HG03060 (cell line): ENCODE data around the gene SOHLH2.

Experiments
- ATAC-seq: cut with Tn5 transposase; IDR thresholded peaks from one replicate; pipeline ENCODE4 v1.9.1; 2021; ENCODE audit warnings: low read depth, moderate number of reproducible peaks; ENCODE audit not compliant: unreplicated experiment

Gene SOHLH2, protein sequence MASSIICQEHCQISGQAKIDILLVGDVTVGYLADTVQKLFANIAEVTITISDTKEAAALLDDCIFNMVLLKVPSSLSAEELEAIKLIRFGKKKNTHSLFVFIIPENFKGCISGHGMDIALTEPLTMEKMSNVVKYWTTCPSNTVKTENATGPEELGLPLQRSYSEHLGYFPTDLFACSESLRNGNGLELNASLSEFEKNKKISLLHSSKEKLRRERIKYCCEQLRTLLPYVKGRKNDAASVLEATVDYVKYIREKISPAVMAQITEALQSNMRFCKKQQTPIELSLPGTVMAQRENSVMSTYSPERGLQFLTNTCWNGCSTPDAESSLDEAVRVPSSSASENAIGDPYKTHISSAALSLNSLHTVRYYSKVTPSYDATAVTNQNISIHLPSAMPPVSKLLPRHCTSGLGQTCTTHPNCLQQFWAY

DNA sequence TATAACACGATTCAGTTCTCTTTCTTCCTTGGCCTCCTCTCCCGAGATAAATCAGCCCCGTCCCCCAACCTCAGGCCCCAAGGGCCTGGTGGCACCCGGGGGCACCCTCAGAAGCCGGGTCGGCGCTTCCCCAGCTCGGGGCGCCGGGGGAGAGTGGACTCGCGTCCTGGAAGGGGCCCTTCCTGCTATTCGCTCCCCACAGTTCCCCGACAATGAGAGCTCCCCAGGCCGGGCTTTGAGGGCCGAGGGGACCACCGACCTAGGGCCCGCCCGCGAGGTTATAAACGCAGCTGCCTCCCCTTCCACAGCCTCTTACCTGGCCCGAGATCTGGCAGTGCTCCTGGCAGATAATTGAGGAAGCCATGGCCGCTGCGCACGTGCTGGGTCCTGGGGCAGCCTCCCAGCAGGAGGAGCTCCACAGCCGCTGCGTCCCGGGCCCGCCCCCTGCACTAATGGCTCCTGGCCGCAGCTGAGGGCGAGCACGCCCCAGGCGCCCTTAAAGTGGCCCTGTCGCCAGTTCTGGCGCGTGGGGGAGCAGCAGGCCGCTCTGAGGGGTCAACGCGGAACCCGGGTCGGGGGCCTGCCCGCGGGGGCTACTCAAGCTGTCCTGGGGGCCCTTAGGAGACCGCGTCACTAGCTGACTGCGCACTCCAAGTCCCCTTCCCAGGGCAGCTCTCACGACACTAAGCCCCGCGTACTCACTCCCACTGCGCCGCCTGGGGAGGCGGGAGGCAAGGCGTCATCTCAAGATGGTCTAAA, at the start of gene SOHLH2:
SOHLH2 (minus strand) TSS at position 394 of the 759 bp plus-strand sequence; CDS start at position 364, 30 bp downstream.
- ATAC-seq, result no peak

DNA sequence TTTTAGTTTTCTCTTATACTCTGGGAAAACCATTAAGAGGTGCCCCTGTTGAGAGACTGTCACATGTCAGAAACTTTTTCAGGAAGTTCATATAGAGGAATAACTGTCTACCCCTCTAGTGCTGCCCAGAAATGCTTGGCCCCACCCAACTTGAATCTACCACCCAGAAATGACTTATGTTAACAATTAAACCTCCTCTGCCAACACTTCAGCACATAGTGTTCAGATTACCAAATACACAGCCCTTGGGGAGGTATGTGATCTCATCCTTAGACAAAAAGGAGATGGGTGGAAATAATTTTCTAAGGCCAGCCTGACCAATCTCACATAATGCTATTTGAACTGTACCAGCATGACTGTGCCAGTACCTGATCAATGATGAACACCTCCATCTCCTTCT, 47.6 kb upstream of the SOHLH2 start:
- no peak for ATAC-seq

DNA sequence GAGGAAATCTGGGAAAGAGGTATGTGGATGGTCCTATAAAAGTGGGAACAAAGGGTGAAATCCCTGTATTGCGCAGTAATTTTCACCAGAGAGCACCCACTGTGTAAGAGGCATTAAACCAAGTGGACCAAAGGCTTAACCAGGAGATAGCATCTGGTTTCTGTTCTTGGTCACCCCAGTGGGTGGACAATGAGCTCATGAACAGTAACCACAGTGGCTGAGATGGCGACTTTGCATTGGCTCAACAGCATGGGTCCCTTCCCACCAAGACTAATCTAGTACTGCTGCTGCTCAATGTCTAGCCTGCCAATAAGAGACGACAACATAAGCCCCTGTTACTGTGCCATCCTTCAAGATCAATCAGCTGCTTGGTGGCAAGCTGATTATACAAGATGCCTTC, 46.7 kb upstream of the SOHLH2 start:
- ATAC-seq, result no peak

DNA sequence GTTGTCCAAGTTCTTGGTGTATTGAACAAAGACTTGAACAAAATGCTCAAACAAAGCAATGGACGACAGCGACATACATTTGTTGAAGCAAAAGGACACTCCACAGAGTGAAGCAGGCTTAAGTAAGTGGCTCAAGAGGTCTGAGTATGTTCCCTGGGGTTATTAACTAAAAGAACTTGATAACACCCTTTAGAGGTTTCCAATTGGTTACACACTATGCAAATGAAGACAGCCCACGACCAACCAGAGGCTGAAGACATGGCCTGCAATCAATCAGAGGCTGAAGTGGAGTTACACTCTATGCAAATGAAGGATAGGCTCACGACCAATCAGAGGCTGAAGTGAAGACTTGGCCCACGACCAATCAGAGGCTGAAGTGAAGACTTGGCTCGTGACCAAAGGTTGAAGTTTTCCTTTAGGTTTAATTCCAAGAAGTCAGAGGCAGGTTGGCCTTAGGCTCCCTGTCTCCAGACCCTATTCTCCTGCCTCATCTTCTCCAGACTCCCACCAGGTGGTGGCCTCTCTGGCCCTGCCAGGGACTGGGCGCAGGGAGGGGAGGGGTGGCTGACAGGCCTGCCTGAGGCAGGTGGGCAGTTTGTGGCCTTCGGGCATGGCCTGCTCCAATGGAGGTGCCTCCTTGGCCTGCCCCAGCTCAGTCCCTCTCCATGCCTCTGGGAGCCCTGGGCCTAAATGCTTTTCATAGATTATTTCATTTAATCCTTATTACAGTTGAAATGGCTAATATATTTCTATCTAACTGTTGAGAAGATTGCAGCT, 45.2 kb upstream of the SOHLH2 start:
- ATAC-seq, result no peak

DNA sequence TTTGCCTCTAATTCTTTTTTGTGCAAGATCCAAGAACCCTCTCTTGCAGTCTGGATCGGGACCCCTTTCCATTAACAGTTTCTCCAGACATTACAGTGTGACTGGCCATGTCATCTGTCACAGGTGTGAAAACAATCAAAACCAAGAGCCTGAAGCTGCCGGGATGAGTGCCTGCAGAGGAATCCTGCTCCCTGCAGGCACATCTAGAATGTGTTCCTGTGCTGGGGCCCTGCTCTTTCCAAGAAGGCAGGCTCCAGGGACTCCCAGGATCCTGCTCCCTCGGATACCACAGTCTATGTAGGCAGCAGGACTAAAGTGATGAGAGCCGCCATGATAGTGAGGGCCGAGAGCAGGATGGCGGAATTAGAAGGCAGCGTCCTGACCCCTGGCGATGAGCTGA, 44.5 kb upstream of the SOHLH2 start:
- ATAC-seq, result no peak

DNA sequence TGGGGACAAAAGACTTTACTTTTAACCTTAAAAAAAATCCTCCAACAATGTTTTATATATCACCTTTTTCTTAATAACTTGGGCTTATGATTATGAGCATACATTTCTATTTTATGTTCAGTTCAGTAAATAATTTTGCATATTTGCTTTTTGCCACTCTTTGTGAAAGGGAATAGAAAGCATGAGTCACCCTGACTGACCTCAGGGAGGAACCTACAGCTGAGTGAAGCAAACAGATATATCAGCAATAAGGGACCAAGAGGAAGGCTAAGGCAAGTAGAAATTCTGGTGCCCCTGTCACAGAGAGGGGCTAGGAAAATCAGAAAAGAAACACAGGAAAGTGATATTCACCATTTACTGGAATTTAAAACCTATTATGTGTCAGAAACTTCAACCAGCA, 37.2 kb upstream of the SOHLH2 start:
- ATAC-seq, result no peak

DNA sequence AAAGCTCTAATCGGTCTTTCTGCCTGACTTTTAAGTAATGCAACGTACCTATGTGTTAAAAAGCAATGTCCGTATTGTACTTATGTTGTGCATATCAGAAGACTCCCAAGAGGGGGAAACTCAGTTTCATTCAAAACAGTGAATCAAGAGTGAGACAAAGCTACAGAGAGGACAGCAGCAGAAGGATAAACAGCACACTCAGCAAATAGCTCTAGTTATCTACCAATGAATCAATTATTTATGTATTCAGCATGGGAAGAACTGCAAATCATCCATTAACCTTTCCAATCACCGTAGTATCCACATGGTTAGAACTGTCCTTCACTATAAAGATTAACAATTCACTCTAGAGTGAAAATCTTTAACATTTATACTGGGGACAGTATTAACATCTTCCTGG, 36.7 kb upstream of the SOHLH2 start:
- ATAC-seq, result no peak

DNA sequence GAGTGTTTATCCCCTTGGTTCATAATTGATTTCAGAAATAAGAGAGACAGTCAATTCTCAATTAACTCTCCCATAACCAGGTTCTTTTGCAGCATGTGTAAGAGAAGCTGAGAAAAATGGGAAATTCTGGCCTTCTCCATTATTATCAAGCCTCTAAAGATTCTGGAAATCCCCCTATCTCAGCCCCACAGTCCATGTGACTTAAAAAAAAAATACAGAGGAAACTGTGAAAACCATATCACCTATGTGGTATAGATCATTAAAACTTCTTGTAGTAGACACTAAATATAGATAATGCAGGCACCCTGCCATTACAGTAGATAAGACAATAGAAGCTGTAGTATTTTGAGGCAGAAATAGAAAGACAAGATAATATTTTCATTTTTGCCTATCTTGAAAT, 34.3 kb upstream of the SOHLH2 start:
- no peak for ATAC-seq

DNA sequence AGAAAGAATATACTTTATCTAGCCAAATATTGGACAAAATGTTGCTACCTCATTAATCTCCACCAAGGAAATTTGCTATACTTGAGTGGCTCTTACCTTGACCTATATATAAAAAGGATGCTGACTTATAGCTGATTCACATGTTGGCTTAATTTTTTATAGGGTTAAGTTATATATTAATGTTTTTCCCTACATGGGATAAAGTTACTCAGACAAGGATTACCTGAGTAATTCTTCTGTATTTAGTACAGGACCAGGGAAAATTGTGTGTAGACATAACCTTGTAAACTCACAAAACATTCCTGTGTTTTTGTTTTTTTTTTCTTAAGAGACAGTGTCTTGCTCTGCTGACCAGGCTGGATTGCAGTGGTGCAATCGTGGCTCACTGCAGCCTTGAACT, 30.6 kb upstream of the SOHLH2 start:
- no peak for ATAC-seq

DNA sequence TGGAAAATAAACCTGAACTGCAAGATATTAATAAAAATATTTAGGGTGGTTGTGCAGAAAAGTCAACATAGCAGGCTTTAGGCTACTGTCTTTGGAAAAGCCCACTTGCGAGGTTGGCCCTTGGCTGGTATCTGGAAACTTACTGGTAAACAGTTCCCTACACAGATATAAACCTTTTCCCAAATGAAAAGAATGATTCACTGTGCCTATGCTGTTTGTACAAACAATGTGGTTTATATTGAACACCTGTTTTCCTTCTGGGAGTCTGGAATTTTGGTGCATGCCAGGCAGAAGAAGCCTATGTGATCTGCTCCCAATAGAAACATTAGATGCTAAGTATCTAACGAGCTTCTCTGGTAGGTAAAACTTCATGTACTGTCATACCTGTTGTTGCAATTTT, 29.7 kb upstream of the SOHLH2 start:
- ATAC-seq, result no peak

DNA sequence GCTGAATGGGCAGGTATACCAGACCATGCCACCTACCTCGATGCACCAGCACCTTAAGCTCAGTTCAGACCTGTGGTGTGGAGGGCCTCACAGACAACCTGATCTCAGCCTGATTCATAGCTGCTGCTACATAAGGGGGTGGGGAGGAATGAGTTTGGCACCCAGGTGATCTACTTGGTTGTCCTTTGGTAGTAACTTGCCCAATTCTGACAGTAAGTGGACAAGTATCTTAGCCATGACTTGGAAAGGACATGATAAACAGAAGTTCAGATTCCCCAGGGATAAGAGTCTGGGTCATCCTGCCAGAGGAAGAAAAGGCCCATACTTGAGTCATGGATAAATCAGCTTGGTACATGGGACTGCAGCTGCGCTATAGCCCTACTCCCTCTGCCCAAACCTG, 28.4 kb upstream of the SOHLH2 start:
- ATAC-seq, result no peak

DNA sequence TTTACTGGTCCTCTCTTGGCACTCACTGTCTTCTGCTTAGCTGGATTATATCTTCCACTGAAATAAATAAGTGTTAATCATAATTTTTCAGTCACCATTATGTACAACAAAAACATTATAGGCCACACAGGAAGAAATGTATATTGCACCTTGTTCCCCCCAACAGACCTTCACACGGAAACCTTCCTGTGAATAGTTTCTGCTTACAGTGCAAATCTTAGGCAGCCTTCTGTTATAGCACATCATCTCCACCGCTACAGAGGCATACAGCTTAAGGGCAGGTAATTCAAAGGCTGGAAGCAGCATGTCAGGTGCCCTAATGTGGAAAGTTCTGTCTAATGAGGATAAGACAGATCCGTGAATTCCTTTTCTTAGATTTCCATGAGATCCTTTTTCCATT, 16.9 kb upstream of the SOHLH2 start:
- ATAC-seq, result no peak

DNA sequence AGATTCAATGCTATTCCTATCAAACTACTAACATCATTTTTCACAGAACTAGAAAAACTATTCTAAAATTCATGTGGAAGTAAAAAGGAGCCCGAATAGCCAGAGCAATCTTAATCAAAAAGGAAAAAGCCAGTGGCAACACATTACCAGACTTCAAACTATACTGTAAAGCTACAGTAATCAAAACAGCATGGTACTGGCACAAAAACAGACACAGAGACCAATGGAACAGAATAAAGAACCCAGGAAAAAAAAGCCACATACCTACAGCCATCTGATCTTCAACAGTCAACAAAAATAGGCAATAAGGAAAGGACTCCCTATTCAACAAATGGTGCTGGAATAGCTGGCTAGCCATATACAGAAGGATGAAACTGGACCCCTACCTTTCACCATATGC, 10.4 kb upstream of the SOHLH2 start:
- no peak for ATAC-seq

DNA sequence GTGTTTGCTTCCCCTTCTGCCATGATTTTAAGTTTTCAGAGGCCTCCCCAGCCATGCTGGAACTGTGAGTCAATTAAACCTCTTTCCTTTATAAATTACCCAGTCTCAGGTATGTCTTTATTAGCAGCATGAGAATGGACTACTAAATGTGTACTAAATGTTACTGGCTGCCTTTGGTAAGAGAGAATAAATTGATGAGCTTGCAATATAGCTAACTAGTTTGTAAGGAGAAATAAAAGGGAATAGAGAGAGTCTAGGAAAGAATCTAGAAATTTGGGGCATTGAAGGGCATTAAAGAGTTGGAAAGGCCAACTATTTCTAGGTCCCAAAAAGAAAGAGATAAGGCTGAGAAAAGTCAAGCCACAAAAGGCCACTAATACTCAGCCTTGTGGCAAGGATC, 5.5 kb upstream of the SOHLH2 start:
- no peak for ATAC-seq

DNA sequence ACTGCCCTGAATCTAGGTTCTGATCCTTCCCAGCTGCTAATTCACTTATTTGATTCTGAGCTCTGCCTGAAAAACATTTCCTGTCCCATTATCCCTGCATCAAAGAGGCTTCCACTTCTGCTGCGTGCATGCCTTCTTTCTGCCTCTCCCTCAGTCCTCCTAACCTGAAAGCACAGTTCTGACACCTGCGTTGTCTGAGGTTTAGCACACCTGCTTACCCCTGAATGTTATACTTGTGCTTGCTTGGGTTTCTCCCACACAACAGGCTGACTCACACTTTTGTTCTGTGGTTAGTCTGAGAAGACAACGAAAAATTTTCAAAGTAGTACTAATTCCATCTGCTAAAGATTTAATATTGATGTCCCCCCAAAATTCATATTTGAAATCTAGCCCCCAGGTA, 3.1 kb upstream of the SOHLH2 start:
- no peak for ATAC-seq

DNA sequence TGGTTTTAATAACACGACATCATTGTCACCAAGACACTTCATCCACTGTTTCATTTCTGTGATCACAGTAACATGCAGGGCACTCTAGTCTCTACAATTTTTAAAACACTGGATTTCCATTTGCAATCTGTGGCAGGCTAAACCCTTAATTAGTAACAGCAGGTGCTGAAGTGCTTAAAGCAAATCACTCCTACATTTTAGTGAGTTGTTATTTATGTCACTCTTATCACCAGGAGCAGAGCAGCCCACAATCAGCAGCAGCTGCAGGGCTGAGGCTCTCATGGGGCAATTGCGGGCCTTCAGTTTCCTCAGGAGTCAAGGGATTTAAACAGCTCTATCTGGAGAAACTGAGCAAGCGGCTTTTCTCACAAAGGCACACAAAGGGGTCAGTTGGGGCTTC, 1.6 kb downstream of the SOHLH2 start:
- ATAC-seq, result no peak

DNA sequence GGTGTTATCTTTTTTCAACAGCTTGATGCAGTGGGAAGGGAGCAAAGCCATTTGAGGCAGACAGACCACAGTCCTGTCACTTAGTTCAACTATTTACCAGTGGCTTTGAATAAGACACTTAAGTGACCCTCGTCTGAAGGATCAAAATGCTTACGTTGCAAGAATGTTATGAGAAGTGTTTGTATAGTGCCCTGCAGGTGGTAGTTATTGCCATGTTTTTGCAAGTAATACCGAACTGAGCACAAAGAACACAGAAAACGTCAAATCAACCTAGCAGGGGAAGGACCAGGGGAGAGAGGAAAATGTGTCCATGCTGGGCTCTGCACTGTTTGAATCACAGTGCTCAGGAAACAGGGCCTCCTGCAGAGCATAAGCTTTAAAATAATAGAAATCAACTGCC, 2.8 kb downstream of the SOHLH2 start:
- ATAC-seq, result no peak

DNA sequence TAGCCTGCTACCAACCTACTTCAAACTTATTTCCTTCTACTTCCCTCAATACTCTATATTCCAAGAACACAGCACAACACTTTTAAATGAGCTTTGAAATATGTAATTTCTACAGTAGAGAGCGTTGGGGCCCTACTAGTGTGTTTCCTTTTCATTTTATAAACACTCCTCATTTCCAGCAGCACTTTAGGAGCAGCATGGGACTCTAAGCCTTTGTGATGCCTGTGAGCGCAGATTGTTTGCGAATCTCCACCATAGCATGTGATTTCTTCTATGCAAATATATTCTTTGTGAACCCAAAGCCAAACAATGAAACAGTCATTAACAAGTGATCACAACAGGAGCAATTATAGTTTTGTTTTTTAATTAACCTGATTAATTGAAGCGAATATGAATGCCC, 3.6 kb downstream of the SOHLH2 start:
- no peak for ATAC-seq

DNA sequence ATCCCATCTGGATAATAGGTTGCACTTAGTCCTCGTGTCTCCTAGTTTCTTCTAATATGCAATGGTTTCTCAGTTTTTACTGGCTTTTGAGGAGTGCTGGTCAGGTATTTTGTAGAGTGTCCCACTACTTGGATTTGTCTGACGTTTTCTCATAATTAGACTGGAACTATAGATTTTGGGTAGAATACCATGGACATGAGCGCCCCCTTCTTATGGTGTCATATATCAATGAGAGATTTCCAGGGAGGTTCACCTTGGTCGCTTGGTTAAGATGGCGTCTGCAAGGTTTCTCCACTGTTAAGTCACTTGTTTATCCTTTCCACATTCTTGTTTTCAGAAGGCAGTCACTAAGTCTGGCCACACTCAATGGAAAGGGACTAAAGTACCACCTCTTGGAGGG, 6.7 kb downstream of the SOHLH2 start:
- no peak for ATAC-seq

DNA sequence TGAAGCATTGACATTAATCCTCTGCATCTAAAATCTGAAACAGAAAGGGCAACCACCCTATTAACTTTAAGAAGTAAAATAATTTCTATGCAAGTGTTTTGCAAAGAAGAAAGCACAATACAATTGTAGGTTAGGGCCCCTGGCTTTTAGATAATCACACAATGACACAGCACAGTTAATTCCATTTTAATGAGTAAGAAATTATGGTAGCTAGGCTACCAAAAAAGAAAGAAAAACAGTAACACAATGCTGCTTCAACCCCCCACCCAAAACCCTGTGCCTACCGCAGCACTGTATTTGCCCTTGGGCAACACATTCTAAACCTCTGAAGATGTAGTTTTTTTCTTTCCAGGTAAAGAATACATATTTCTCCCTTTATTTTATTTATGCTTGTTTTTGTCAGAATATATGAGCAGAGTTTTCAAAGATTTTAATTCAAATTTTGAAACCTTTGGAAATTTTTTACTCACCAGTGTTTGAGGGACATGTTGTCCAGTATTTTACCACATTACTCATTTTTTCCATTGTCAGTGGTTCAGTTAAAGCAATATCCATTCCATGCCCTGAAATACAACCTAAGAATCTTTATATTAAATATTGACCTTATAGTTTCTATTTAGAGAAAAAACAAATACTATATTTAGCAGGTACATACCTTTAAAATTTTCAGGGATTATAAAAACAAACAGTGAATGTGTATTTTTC, 21.1 kb downstream of the SOHLH2 start:
- ATAC-seq, result no peak

DNA sequence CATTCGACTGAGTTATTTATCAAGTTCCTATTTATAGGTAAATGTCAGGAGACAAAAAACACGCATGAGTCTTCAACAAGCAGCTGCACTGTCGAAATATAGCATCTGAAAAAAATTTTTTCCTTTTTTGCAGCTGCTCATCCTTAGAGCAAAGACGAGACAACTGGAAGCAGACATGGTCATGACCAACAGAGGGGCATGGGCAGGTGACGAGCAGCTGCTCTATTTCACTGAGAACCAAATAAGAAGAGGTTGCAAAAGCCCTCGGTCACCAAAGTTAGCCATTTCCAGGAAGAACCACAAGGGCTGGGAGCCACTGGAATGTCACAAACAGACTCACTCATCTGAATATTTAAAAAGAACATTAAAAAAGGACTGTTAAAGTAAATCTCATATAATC, 22.2 kb downstream of the SOHLH2 start:
- ATAC-seq, result no peak
